HepG2 (cell line): ENCODE data around the gene DNAJC2. TPM values are rescaled to one million over a fixed set of nuclear protein-coding genes. Genes with fewer than 3 reads are reported as not detected.
A peak's percentile ranks its signal among the peaks of the same experiment; 100 is the strongest.

Source experiments
- AFF4 ChIP-seq: sonication (generic); formaldehyde crosslinking; IDR thresholded peaks from 2 replicates; pipeline ENCODE4 v1.4.0; 2020; ENCODE audit warnings: missing genetic modification reagents
- ARNT2 ChIP-seq: sonication (generic); formaldehyde crosslinking; IDR thresholded peaks from 2 replicates; pipeline ENCODE4 v1.8.0; 2022; ENCODE audit warnings: mild to moderate bottlenecking, low read depth, missing genetic modification reagents, moderate library complexity
- BORCS8-MEF2B ChIP-seq: sonication (generic); formaldehyde crosslinking; IDR thresholded peaks from 2 replicates; pipeline ENCODE4 v1.8.0; 2022; ENCODE audit warnings: mild to moderate bottlenecking, missing genetic modification reagents
- CREM ChIP-seq, 2 experiments: sonication (generic) in 1 of 2; formaldehyde crosslinking in 1 of 2; IDR thresholded peaks; 2 replicates each; pipeline versions ENCODE4 v1.4.0 to v1.6.1; 2016 to 2020; ENCODE audit warnings: antibody characterized with exemption in 1 of 2, mild to moderate bottlenecking in 1 of 2, missing genetic modification reagents in 1 of 2
- IKZF1 ChIP-seq: fragments of 450-650 bp; IDR thresholded peaks from 2 replicates; pipeline ENCODE4 v1.7.1; 2016
- ISL2 ChIP-seq: sonication (generic); formaldehyde crosslinking; IDR thresholded peaks from 2 replicates; pipeline ENCODE4 v1.5.0; 2020; ENCODE audit warnings: missing genetic modification reagents
- MYNN ChIP-seq: sonication (generic); formaldehyde crosslinking; IDR thresholded peaks from 2 replicates; pipeline ENCODE4 v1.4.0; 2020; ENCODE audit warnings: mild to moderate bottlenecking, low read depth, missing genetic modification reagents
- NR0B2 ChIP-seq: sonication (generic); formaldehyde crosslinking; IDR thresholded peaks from 2 replicates; pipeline ENCODE4 v1.4.0; 2020; ENCODE audit warnings: mild to moderate bottlenecking, missing genetic modification reagents
- TBP ChIP-seq: sonication (generic); formaldehyde crosslinking; IDR thresholded peaks from 2 replicates; pipeline ENCODE4 v1.5.0; 2020; ENCODE audit warnings: missing genetic modification reagents
- TEF ChIP-seq: sonication (generic); formaldehyde crosslinking; IDR thresholded peaks from 2 replicates; pipeline ENCODE4 v1.5.0; 2020; ENCODE audit warnings: missing genetic modification reagents
- ZNF234 ChIP-seq: sonication (generic); formaldehyde crosslinking; conservative IDR thresholded peaks from 2 replicates; pipeline ENCODE4 v1.5.1; 2020; ENCODE audit warnings: mild to moderate bottlenecking, missing genetic modification reagents
- ZNF33B ChIP-seq: sonication (generic); formaldehyde crosslinking; IDR thresholded peaks from 2 replicates; pipeline ENCODE4 v1.5.1; 2020; ENCODE audit warnings: mild to moderate bottlenecking, missing genetic modification reagents
- ZNF350 ChIP-seq: sonication (generic); formaldehyde crosslinking; IDR thresholded peaks from 2 replicates; pipeline ENCODE4 v1.4.0; 2020; ENCODE audit warnings: mild to moderate bottlenecking, low read depth, missing genetic modification reagents, borderline replicate concordance
- ZNF816 ChIP-seq: sonication (generic); formaldehyde crosslinking; IDR thresholded peaks from 2 replicates; pipeline ENCODE4 v1.8.0; 2022; ENCODE audit warnings: missing genetic modification reagents, mild to moderate bottlenecking, borderline replicate concordance
- ZNF839 ChIP-seq: sonication (generic); formaldehyde crosslinking; IDR thresholded peaks from 2 replicates; pipeline ENCODE4 v1.4.0; 2020; ENCODE audit warnings: missing genetic modification reagents, mild to moderate bottlenecking, borderline replicate concordance
- ZSCAN29 ChIP-seq: sonication (generic); formaldehyde crosslinking; conservative IDR thresholded peaks from 2 replicates; pipeline ENCODE4 v1.4.0; 2020; ENCODE audit warnings: mild to moderate bottlenecking, missing genetic modification reagents
- polyA plus RNA-seq, 8 experiments: library from polyadenylated mRNA; depleted of rRNA in 3 of 8; stranded (reverse) in 7 of 8; unstranded in 1 of 8; fragments of >200 nt; fragmentation: Illumina TruSeq in 4 of 8; extraction: Trizol in 4 of 8; gene quantifications; 2 replicates each; pipeline versions ENCODE4 v1.2.1 to v1.2.3, GENCODE V29; 2011 to 2016; ENCODE audit warnings: low read depth in 4 of 8, missing spikeins in 1 of 8, mixed read lengths in 1 of 8; ENCODE audit not compliant: insufficient read depth in 1 of 8
- total RNA-seq, 5 experiments: library from RNA; depleted of rRNA; stranded (reverse); fragments of >200 nt; fragmentation: Illumina TruSeq; extraction: Trizol; gene quantifications; 2 replicates each; pipeline ENCODE4 v1.2.3, GENCODE V29; 2016; ENCODE audit warnings: low read depth in 1 of 5
- TF ChIP-seq, protein P1 (sequence below), 2 experiments: sonication (generic) in 1 of 2; formaldehyde crosslinking in 1 of 2; IDR thresholded peaks; 2 replicates each; pipeline versions ENCODE4 v1.6.1 to v1.9.0; 2014 to 2022; ENCODE audit warnings: antibody characterized with exemption in 1 of 2, borderline replicate concordance in 1 of 2, inconsistent platforms in 1 of 2, low read depth in 1 of 2, missing genetic modification reagents in 1 of 2

Gene DNAJC2
- total and polyA plus RNA-seq, 2 of the 13 experiments (the other 11 are each of a cell fraction or from before 2014, with no cell fraction given): 19.6 to 42.0 TPM

- TF ChIP-seq ZNF816 (no peak), ZSCAN29 (CRISPR knock-in tag) (peak; percentile 76; the same call in 1 of the 2 replicates), CREM (IDR thresholded peaks at IDR 0.05) (peak; percentile 67), CREM (CRISPR knock-in tag; IDR thresholded peaks at IDR 0.05) (no peak), ARNT2 (0 out of 2 replicates have a peak, but pooled peaks have one; percentile 47), IKZF1 (no peak), NR0B2 (CRISPR knock-in tag) (no peak), BORCS8-MEF2B (no peak), ISL2 (no peak), AFF4 (0 out of 2 replicates have a peak, but pooled peaks have one; percentile 35), ZNF33B (CRISPR knock-in tag) (0 out of 2 replicates have a peak, but pooled peaks have one; percentile 53), ZNF839 (CRISPR knock-in tag) (no peak), ZNF350 (peak; percentile 50; the same call in 1 of the 2 replicates), MYNN (CRISPR knock-in tag) (0 out of 2 replicates have a peak, but pooled peaks have one; percentile 49), ZNF234 (CRISPR knock-in tag) (no peak), TEF (CRISPR knock-in tag) (no peak), TBP (CRISPR knock-in tag) (no peak)
- TF ChIP-seq, protein P1, sequence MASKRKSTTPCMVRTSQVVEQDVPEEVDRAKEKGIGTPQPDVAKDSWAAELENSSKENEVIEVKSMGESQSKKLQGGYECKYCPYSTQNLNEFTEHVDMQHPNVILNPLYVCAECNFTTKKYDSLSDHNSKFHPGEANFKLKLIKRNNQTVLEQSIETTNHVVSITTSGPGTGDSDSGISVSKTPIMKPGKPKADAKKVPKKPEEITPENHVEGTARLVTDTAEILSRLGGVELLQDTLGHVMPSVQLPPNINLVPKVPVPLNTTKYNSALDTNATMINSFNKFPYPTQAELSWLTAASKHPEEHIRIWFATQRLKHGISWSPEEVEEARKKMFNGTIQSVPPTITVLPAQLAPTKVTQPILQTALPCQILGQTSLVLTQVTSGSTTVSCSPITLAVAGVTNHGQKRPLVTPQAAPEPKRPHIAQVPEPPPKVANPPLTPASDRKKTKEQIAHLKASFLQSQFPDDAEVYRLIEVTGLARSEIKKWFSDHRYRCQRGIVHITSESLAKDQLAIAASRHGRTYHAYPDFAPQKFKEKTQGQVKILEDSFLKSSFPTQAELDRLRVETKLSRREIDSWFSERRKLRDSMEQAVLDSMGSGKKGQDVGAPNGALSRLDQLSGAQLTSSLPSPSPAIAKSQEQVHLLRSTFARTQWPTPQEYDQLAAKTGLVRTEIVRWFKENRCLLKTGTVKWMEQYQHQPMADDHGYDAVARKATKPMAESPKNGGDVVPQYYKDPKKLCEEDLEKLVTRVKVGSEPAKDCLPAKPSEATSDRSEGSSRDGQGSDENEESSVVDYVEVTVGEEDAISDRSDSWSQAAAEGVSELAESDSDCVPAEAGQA (IDR thresholded peaks at IDR 0.05; ENCODE audit: low read depth): 0 out of 2 replicates have a peak, but pooled peaks have one; percentile 62
- TF ChIP-seq, protein P1 (CRISPR knock-in tag; IDR thresholded peaks at IDR 0.05; ENCODE audit: borderline replicate concordance): no peak
Observed at GRCh38 chr7:103347507-103348267, 3.1 kb upstream of the DNAJC2 start, which contains the start of gene PSMC2 (continued).
